ENCODE results near the gene ZIC2. TPM values are rescaled to one million over a fixed set of nuclear protein-coding genes. Genes with fewer than 3 reads are reported as not detected.

ZIC2 gene
- total RNA-seq, 3 donors from 2014 or later (not counting 1 experiment from before 2014, with no cell fraction given): not detected

DNA sequence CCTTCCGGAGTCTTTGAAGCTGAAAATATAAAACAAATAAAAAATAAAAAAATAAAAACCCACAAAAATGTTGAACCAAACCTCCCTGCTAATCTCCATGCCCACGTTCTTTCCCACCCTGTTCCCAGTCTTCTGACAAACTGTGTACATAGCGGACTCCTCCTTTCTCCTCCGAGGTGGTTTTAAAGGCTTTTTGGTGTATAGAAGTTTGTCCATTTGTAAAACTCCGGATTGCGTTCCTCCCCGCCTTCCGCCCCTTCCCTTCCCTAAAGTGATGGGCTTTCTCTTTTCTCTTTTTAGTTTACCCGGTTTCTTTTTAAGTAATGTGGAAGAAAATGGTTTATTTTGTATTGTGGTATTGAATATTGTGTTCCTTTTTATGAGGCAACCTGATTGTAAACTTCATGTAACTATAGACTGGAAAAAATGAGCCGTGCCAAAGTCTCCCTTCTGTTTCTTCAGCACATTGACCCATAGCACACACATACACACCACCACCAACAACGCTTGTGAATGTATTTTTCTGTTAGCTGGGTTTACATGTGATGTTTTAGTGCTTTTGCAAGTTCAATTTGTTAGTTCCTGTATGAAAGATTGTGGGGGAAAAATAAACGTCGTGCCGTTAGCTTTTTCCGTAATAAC lies 4.4 kb downstream of the ZIC2 start:
- intact Hi-C loops (cut with micrococcal nuclease): no loop called here

DNA sequence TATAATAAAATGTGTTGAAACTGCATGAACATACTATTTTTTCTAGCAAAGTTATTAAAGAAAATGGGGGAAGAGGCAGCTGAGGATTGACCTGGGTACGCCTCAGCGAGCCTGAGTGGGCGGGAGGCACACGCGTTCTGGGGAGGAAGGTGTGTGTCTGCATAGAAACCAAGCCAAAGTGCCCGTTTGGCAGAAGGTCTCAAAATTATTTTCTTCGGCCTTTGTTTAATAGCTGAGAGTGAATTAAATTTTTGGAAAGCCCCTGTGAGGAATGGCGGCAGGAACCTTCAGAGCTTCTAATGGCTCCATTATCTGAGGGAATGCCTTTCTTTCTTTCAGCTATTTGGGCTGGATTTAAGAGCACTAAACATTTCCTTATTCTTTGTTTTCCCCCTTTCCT lies 5.2 kb downstream of the ZIC2 start:
- H3K27me3 ChIP-seq (ENCODE audit: control insufficient read depth, insufficient read depth, low read length): peaks cover 92% of the 10 kb centered on the region
- no peak overlapping the region for H3K27ac ChIP-seq (ENCODE audit: low read length)
- TF ChIP-seq, protein P1, sequence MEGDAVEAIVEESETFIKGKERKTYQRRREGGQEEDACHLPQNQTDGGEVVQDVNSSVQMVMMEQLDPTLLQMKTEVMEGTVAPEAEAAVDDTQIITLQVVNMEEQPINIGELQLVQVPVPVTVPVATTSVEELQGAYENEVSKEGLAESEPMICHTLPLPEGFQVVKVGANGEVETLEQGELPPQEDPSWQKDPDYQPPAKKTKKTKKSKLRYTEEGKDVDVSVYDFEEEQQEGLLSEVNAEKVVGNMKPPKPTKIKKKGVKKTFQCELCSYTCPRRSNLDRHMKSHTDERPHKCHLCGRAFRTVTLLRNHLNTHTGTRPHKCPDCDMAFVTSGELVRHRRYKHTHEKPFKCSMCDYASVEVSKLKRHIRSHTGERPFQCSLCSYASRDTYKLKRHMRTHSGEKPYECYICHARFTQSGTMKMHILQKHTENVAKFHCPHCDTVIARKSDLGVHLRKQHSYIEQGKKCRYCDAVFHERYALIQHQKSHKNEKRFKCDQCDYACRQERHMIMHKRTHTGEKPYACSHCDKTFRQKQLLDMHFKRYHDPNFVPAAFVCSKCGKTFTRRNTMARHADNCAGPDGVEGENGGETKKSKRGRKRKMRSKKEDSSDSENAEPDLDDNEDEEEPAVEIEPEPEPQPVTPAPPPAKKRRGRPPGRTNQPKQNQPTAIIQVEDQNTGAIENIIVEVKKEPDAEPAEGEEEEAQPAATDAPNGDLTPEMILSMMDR (IDR thresholded peaks at IDR 0.05): no peak
- no peak overlapping the region for H3K4me3 ChIP-seq (ENCODE audit: low read length)
- Mint-ChIP-seq H3K27me3 (ENCODE audit: low read depth in 2 of 2) (peaks cover 64 to 67% of the 10 kb centered on the region in 2 donors), H3K4me1 (peaks cover 16 to 23% of the 10 kb centered on the region in 2 donors), H3K27ac (no peak overlapping the region), H3K36me3 (peaks cover 10% of the 10 kb centered on the region), H3K4me3 (peak overlapping the region; percentile 13), H3K9me3 (no peaks in the 10 kb centered on the region)
- peaks cover 41% of the 10 kb centered on the region for H3K9me3 ChIP-seq (ENCODE audit: control insufficient read depth, insufficient read depth, low read length)
- DNase-seq (no peak), ATAC-seq (no peak)
- WGBS (ENCODE audit: insufficient coverage): 38% methylated on average over 8 of the region's 8 CpGs
- no peaks in the 10 kb centered on the region for H3K36me3 ChIP-seq (ENCODE audit: control insufficient read depth, insufficient read depth, low read length)
- H3K4me1 ChIP-seq (ENCODE audit: control insufficient read depth, insufficient read depth, low read length): peaks cover 47% of the 10 kb centered on the region
- intact Hi-C loops (cut with micrococcal nuclease): no loop called here

More for the DNA sequence above, 4.4 kb downstream of the ZIC2 start:
- peak in 1 of 2 donors; percentile 19 for DNase-seq
- peaks cover 45% of the 10 kb centered on the region for H3K4me1 ChIP-seq (ENCODE audit: control insufficient read depth, insufficient read depth, low read length)
- peak overlapping the region in 1 of 2 donors; percentile 81 for H3K27ac Mint-ChIP-seq
- WGBS (ENCODE audit: insufficient coverage): 13% methylated on average over 1 of the region's 15 CpGs
- H3K9me3 ChIP-seq (ENCODE audit: control insufficient read depth, insufficient read depth, low read length): peaks cover 40% of the 10 kb centered on the region
- H3K36me3 Mint-ChIP-seq: peaks cover 10% of the 10 kb centered on the region
- TF ChIP-seq, protein P1 (IDR thresholded peaks at IDR 0.05): no peak
- peak overlapping the region; percentile 60 for H3K4me3 Mint-ChIP-seq
- H3K4me1 Mint-ChIP-seq: peaks cover 16 to 19% of the 10 kb centered on the region in 2 donors
- H3K27ac ChIP-seq (ENCODE audit: low read length): no peak overlapping the region
- no peak for ATAC-seq
- no peaks in the 10 kb centered on the region for H3K9me3 Mint-ChIP-seq
- H3K4me3 ChIP-seq (ENCODE audit: low read length): no peak overlapping the region
- peaks cover 56 to 62% of the 10 kb centered on the region in 2 donors for H3K27me3 Mint-ChIP-seq (ENCODE audit: low read depth in 2 of 2)
- no peaks in the 10 kb centered on the region for H3K36me3 ChIP-seq (ENCODE audit: control insufficient read depth, insufficient read depth, low read length)
- H3K27me3 ChIP-seq (ENCODE audit: control insufficient read depth, insufficient read depth, low read length): peaks cover 84% of the 10 kb centered on the region

DNA sequence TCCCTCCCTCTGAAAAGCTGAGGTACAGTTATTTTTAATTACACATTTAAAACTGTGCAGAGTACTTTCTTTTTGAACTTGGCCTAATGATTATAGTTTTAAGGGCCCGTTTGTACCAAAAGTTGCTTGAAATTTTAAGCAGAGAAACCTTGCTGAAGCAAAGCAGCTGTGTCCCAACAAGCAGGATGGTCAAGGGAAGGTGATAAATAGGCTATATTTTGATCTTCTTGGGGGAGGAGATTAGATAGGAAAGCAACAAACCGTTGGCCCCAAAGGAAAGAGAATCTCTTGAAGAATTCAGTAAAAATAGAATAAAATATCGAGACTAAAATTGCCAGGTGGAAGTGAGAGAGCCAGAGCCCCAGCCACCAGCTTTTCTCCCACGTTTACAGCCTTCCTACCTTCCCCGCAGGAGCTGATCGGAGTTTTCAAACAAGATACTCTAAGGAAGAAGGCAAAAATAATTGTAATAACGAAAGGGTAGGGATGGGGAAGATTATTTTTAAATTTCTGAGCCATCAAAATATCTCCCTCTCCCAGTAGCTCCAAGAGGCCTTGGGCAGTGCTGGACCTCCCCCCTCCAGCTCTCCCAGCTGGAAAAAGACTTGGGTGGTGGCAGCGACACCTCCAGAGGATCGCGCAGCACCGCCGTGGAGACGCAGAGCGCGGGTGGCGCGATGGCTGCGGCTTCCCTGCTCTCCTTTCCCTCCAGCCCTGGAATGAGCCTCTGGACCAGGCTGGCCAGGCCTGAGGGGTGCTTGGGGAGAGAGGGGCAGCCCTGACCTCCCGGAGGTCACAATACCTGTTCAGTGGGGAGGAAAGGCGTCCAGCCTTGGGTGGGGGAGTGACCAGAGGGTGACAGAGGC lies 5.8 kb downstream of the ZIC2 start:
- H3K27me3 ChIP-seq (ENCODE audit: control insufficient read depth, insufficient read depth, low read length): peaks cover 98% of the 10 kb centered on the region
- Mint-ChIP-seq H3K27me3 (ENCODE audit: low read depth in 2 of 2) (peaks cover 70 to 73% of the 10 kb centered on the region in 2 donors), H3K9me3 (no peaks in the 10 kb centered on the region), H3K4me3 (peak overlapping the region; percentile 14), H3K27ac (no peak overlapping the region), H3K36me3 (peaks cover 10% of the 10 kb centered on the region), H3K4me1 (peaks cover 16 to 25% of the 10 kb centered on the region in 2 donors)
- H3K27ac ChIP-seq (ENCODE audit: low read length): no peak overlapping the region
- peaks cover 46% of the 10 kb centered on the region for H3K4me1 ChIP-seq (ENCODE audit: control insufficient read depth, insufficient read depth, low read length)
- H3K36me3 ChIP-seq (ENCODE audit: control insufficient read depth, insufficient read depth, low read length): no peaks in the 10 kb centered on the region
- peaks cover 47% of the 10 kb centered on the region for H3K9me3 ChIP-seq (ENCODE audit: control insufficient read depth, insufficient read depth, low read length)
- TF ChIP-seq, protein P1 (IDR thresholded peaks at IDR 0.05): no peak
- ATAC-seq: no peak
- no peak for DNase-seq
- intact Hi-C loops (cut with micrococcal nuclease): no loop called here
- WGBS (ENCODE audit: insufficient coverage): 23% methylated on average over 15 of the region's 20 CpGs
- H3K4me3 ChIP-seq (ENCODE audit: low read length): no peak overlapping the region

Data from natural killer cell (primary cell).